ENCODE data around the gene UBE2O. TPM values are rescaled to one million over a fixed set of nuclear protein-coding genes. Genes with fewer than 3 reads are reported as not detected.

UBE2O gene
- total RNA-seq, 1 experiment from 2014 or later, result 22.9 TPM

DNA sequence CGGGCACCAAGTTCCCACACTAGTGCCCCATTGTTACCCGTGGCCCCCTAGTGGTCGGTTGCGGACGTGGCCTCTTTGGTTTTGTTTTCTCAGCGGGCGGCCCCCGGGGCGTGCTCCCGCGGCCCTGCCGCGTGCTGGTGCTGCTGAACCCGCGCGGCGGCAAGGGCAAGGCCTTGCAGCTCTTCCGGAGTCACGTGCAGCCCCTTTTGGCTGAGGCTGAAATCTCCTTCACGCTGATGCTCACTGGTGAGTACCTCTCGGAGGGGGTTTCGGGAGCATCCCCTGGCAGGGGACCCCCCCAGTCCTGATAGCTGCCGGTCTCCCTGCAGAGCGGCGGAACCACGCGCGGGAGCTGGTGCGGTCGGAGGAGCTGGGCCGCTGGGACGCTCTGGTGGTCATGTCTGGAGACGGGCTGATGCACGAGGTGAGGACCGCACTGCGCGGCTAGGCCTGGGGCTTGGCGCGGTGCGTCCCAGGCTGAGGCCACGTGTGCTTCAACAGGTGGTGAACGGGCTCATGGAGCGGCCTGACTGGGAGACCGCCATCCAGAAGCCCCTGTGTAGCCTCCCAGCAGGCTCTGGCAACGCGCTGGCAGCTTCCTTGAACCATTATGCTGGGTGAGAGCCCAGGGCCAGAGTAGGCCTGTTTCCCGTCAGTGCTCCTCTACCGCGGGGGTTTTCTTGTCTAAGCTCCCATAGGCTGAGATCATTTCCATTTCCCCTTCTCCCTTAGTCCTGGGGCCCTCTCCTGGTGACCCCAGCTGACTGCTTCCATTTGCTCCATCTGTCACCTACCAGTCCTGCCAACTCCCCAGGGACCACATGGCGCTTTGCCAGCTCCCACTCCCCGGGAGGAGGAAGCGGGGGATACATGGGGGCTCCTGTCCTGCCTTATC lies 66.8 kb downstream of the UBE2O start:
- DNase-seq (ENCODE audit: low read depth), result no peak
- in situ Hi-C loops (cut with HindIII; ENCODE audit: low pct_unique_long_range_greater_than_20kb, low sequenced_read_pairs), result no loop called here

DNA sequence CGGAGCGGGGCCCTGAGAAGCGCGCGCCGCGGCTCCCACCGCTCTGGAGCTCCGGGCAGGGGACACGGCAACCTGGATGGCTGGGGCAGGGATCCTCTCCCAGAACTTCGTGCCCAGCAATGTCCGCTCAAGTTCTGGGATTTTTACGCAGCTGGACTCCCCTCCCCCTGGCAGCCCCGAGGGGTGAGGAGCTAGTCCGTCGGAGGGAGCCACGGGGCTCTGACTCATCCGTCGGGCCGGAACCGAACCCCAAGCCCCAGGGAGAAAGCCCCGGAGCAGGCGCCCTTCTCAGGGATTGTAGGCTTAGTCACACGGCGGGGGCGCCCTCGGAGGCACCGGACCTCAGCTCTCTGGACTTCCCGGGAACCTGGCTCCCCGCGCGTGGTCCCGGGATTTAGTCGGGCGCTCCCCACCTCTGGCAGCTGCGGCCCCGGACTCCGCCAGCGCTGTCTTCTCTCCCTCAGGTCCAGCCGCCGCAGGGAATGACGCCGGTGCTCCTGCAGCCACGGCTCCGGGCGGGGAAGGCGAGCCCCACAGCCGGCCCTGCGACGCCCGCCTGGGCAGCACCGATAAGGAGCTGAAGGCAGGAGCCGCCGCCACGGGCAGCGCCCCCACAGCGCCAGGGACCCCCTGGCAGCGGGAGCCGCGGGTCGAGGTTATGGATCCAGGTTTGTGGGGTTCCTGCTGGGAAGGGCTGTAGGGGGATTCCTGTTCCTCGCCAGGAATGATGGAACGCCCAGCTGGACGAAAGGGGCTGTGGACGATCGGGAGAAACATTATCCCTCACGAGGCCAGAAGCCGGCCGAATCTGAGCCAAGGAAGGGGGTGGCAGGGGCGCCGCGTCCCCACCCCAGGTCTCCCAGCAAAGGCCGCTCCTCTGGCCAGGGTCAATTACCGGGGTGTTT lies 67.7 kb downstream of the UBE2O start:
- peak; percentile 54 for DNase-seq (ENCODE audit: low read depth)
- in situ Hi-C loops (cut with HindIII; ENCODE audit: low pct_unique_long_range_greater_than_20kb, low sequenced_read_pairs), result no loop called here

DNA sequence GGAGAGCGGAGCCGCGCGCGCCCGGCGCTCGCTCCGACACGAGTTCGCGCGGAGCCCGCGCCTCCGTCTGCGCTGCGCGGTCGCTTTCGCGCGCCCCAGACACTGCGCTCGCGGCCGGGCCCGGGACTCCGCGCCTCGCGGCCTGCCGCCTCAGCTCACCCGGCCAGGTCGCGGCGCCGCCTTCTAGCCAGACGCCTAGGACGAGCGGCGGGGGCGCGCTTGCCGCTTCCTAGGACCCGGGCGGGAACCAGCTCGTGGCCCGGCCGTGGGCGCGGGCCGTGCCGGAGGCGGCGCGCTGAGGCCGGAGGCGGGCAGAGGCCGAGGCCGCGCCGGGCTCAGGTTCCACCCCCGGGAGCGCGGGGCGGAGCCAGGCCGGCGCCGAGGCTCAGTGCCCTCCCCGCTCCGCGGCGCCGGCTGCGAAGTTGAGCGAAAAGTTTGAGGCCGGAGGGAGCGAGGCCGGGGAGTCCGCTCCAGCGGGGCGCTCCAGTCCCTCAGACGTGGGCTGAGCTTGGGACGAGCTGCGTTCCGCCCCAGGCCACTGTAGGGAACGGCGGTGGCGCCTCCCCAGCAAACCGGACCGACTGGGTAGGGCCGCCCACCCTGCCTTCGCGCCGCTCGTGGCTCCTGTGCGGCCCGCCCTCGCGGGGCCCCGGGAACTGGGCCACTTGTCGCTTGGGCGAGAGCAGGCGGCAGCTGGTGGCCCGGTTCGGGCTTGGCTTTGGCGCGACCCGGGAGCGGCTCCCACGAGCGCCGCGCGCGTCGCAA lies 68.5 kb downstream of the UBE2O start, which contains the start of gene SPHK1:
SPHK1 (plus strand) TSS at position 388 of the 765 bp plus-strand sequence. CDS start 1,036 bp downstream, outside the sequence.
- in situ Hi-C loops (cut with HindIII; ENCODE audit: low pct_unique_long_range_greater_than_20kb, low sequenced_read_pairs), result no loop called here
- DNase-seq (ENCODE audit: low read depth), result peak; percentile 80

- in situ Hi-C loops (cut with HindIII; ENCODE audit: low pct_unique_long_range_greater_than_20kb, low sequenced_read_pairs), result no loop called here
- peak; percentile 62 for DNase-seq (ENCODE audit: low read depth)
Measured at GRCh38 chr17:76383546-76384221, 69.3 kb downstream of the UBE2O start.

DNA sequence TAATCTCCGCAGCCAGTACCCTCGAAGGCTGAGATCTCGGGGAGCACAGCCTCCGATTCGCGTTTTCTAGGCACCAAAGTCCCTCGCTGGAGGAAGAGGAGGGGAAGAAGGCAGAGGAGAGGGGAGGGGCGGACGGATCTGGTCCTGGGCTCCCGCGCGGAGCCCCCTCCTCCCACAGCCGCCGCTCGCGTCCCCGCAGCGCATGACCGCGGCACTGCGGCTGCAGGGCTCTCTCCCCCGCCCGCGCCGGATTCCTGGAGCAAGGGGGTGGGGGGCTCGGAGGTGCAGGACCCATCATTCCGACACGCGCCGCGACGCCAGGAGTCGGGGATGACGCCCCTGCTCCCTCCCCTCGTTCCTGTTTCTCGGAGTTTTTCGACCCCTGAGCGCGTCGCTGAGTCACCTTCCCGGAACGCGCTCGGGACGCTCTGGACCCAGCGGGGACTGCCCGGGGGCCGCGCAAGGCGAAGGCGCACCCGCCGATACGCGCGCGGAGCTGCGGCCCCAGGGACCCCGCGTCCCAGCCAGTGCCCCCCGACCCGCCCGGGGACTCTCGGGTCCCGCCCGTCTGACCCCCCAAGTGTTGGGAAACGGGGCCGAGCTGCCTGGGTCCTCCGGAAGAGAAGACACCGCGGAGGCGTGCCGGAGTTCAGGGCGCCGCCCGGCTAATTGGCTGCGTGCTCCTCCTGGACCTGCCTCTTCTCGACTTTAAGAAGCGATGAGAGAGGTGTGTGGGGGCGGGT lies 70.0 kb downstream of the UBE2O start:
- in situ Hi-C loops (cut with HindIII; ENCODE audit: low pct_unique_long_range_greater_than_20kb, low sequenced_read_pairs), result no loop called here
- peak; percentile 47 for DNase-seq (ENCODE audit: low read depth)

DNA sequence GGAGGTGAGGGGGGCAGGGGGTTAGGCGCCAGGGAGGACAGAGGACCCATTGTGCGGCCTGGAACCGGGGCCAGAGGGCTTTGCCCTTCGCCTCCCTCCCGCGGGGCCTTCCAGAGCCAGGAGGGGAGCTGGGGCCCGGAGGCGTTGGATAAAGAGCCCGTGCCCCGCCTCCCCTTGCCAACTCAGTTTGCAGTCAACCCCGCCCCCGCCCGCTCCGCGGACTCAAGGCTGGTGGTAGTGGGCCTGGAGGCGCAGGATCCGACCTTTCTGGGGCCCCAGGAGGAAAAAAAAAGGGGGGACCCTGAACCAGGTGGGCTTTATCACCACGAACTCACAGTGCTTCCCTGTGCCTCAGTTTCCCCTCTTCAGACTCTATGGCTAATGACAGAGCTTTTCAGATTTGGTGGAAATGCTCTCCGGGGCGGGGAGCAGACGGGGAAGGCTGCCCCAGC lies 70.6 kb downstream of the UBE2O start:
- in situ Hi-C loops (cut with HindIII; ENCODE audit: low pct_unique_long_range_greater_than_20kb, low sequenced_read_pairs), result no loop called here
- DNase-seq (ENCODE audit: low read depth), result no peak

DNA sequence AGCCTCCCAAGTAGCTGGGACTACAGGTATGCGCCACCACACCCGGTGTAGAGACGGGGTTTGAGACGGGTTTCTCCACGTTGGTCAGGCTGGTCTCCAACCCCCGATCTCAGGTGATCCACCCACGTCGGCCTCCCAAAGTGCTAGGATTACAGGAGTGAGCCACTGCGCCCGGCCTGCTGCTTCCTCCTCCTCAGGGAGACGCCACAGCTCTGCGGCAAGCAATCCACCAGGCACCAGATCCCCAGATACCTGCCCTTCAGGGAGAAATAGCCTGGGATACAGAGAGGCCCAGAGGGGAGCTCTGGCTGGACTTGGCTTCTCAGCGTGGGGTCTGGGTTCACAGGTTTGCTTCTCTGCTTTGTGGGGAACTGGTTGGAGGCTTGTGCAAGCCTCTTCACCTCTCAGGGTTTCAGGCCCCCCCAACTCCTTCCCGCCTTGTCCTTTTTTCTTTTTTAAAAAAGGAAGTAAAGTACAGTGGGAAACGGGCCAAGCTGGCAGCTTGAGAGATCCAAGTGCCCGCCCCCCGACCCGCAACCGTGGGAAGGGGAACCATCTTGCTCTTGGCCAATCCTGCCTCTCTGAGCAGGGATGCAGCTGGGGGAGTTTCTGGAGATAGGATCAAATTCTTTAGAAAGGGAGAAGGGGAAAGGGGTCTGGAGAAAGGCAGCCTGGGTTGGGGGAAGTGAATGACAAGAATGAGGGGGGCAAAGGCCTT lies 71.2 kb downstream of the UBE2O start:
- in situ Hi-C loops (cut with HindIII; ENCODE audit: low pct_unique_long_range_greater_than_20kb, low sequenced_read_pairs), result no loop called here
- no peak for DNase-seq (ENCODE audit: low read depth)

- in situ Hi-C loops (cut with HindIII; ENCODE audit: low pct_unique_long_range_greater_than_20kb, low sequenced_read_pairs), result no loop called here
- DNase-seq (ENCODE audit: low read depth), result no peak
Measured at GRCh38 chr17:76379646-76380376, 73.1 kb downstream of the UBE2O start.

DNA sequence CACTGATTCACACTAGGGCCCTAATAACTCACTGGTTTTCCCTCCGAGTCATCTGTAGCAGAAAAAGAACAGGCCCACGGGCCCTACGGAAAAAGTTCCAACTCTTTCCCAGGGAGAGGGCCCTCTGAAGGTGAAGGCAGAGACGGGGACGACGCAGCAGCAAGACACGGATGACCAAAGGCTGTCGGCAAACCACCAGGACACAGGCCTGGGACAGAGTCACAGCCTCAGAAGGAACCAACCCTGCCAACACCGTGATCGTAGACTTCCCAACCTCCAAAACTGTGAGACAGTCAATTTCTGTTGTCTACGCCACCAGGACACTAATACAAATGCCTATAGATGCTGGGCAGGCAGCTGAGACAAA lies 73.7 kb downstream of the UBE2O start:
- in situ Hi-C loops (cut with HindIII; ENCODE audit: low pct_unique_long_range_greater_than_20kb, low sequenced_read_pairs), result no loop called here
- no peak for DNase-seq (ENCODE audit: low read depth)

DNA sequence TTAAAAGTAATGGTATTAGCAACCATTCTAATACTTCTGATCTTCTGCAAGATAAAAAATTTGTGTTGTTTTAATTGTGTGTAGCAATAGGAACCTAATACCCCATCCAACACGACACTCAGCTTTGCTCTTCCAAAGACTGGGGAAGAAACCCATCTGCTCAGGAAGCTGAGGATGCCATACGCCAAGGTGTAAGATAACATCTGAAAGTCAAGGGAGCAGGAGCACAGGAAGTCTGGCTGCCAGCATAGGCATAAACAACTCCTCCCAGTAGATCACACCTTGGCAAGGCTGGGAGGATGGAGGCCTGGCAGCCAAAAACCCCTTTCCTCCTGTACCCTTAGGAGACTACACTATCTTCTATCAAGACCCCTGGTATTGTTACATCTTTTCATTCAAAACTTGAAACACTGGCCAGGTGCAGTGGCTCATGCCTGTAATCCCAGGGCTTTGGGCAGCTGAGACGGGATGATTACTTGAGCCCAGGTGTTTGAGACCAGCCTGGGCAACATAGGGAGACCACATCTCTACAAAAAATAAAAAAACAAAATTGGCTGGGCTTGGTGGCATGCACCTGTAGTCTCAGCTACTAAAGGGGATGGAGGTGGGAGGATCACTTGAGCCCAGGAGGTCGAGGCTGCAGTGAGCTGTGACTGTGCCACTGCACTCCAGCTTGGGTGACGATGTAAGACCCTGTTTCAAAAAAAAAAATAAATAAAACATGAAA lies 74.2 kb downstream of the UBE2O start:
- in situ Hi-C loops (cut with HindIII; ENCODE audit: low pct_unique_long_range_greater_than_20kb, low sequenced_read_pairs), result no loop called here
- no peak for DNase-seq (ENCODE audit: low read depth)

- in situ Hi-C loops (cut with HindIII; ENCODE audit: low pct_unique_long_range_greater_than_20kb, low sequenced_read_pairs), result no loop called here
- DNase-seq (ENCODE audit: low read depth), result no peak
Measured at GRCh38 chr17:76376318-76377133, 76.4 kb downstream of the UBE2O start.

- DNase-seq (ENCODE audit: low read depth), result peak; percentile 79
- in situ Hi-C loops (cut with HindIII; ENCODE audit: low pct_unique_long_range_greater_than_20kb, low sequenced_read_pairs), result no loop called here
Measured at GRCh38 chr17:76371656-76372628, 81.0 kb downstream of the UBE2O start.

GRCh38 chr17:76370261-76370993 lies 82.5 kb downstream of the UBE2O start:
- in situ Hi-C loops (cut with HindIII; ENCODE audit: low pct_unique_long_range_greater_than_20kb, low sequenced_read_pairs), result no loop called here

More at GRCh38 chr17:76370261-76370993, 82.5 kb downstream of the UBE2O start:
- DNase-seq (ENCODE audit: low read depth), result peak; percentile 66

Data from Caki2 (cell line).